GM12878 (cell line): ENCODE data around the gene NPM3. TPM values are rescaled to one million over a fixed set of nuclear protein-coding genes. Genes with fewer than 3 reads are reported as not detected.

ENCODE experiments used
- ATAC-seq: fragments of 200-7000 bp; cut with Tn5 transposase; 3 replicates; pipeline ENCODE4 v1.9.1; 2020; ENCODE audit warnings: mild to moderate bottlenecking, moderate library complexity
- BruUV-seq: library from RNA; stranded (reverse); fragments of 400-500 nt; replicated peaks from 2 replicates; lab custom pipeline; 2021; lab: Mats Ljungman, UMichigan
- CTCF ChIA-PET: fragments of 300-600 bp; sonication (Branson Sonifier 250); formaldehyde crosslinking; extraction: SDS; loops from one replicate; lab custom pipeline; 2021; ENCODE audit warnings: inconsistent platforms; lab: Yijun Ruan, JAX
- POLR2A ChIA-PET: fragments of 350-600 bp; formaldehyde crosslinking; extraction: SDS; loops from one replicate; lab custom pipeline; 2021; ENCODE audit warnings: inconsistent platforms; lab: Charles Lee
- RAD21 ChIA-PET: fragments of 300-600 bp; sonication (Branson Sonifier 250); formaldehyde crosslinking; loops from one replicate; lab custom pipeline; 2023; ENCODE audit warnings: antibody characterized with exemption; ENCODE audit not compliant: unreplicated experiment; lab: Charles Lee
- SMC1A ChIA-PET: fragments of 300-600 bp; sonication (Branson Sonifier 250); formaldehyde crosslinking; loops from one replicate; lab custom pipeline; 2023; ENCODE audit not compliant: unreplicated experiment, uncharacterized antibody; lab: Charles Lee
- DNase-seq: peaks from one replicate; pipeline ENCODE4 v3.0.0-alpha.2; 2011; ENCODE audit warnings: low read depth, low spot score
- FAIRE-seq: peaks from 3 replicates; lab custom pipeline; 2011; peaks lifted over from hg19 to GRCh38; lab: Jason Lieb, UNC
- H2AFZ ChIP-seq: 2 replicates; pipeline ENCODE4 v1.6.0; 2011; ENCODE audit warnings: low read depth, low read length, control low read depth; ENCODE audit not compliant: control insufficient read depth
- H3K27ac ChIP-seq: 2 replicates; pipeline ENCODE4 v1.5.1; 2011; ENCODE audit warnings: control low read depth; ENCODE audit not compliant: control insufficient read depth, insufficient read depth
- H3K27me3 ChIP-seq, 2 experiments: replicated peaks in 1 of 2; 2 replicates each; pipeline versions ENCODE4 v1.6.0 to v1.6.1; 2011; ENCODE audit warnings: low read length in 1 of 2; ENCODE audit not compliant: control insufficient read depth in 2 of 2, insufficient read depth in 2 of 2
- H3K36me3 ChIP-seq, 2 experiments: 2 replicates each; pipeline ENCODE4 v1.5.1; 2011; ENCODE audit warnings: low read length in 1 of 2; ENCODE audit not compliant: control insufficient read depth in 2 of 2, insufficient read depth in 2 of 2
- H3K4me1 ChIP-seq: 2 replicates; pipeline ENCODE4 v1.6.1; 2011; ENCODE audit warnings: mild to moderate bottlenecking, low read length, moderate library complexity, mixed read lengths; ENCODE audit not compliant: control insufficient read depth, insufficient read depth
- H3K4me2 ChIP-seq: 2 replicates; pipeline ENCODE4 v1.6.0; 2011; ENCODE audit warnings: control low read depth; ENCODE audit not compliant: control insufficient read depth, insufficient read depth
- H3K4me3 ChIP-seq: fragments of 200-600 bp; sonication (generic); 2 replicates; pipeline ENCODE4 v1.5.1; 2016
- H3K79me2 ChIP-seq: 2 replicates; pipeline ENCODE4 v1.6.0; 2011; ENCODE audit warnings: low read length; ENCODE audit not compliant: control insufficient read depth, insufficient read depth
- H3K9ac ChIP-seq: 2 replicates; pipeline ENCODE4 v1.8.0; 2011; ENCODE audit warnings: low read length, control low read depth, mixed read lengths; ENCODE audit not compliant: control insufficient read depth, insufficient read depth
- H3K9me3 ChIP-seq: replicated peaks from 3 replicates; pipeline ENCODE4 v1.5.1; 2011; ENCODE audit warnings: mild to moderate bottlenecking, low read length; ENCODE audit not compliant: control insufficient read depth, insufficient read depth
- H4K20me1 ChIP-seq: 2 replicates; pipeline ENCODE4 v1.6.0; 2011; ENCODE audit not compliant: control insufficient read depth, insufficient read depth
- CEBPB ChIP-seq, 2 experiments: fragments of 150-350 bp in 1 of 2; IDR thresholded peaks; 2 replicates each; pipeline ENCODE4 v1.6.1; 2012 to 2014; ENCODE audit warnings: low read depth in 2 of 2, low read length in 2 of 2, borderline replicate concordance in 1 of 2, inconsistent platforms in 1 of 2
- ETV6 ChIP-seq, 2 experiments: fragments of 450-650 bp in 1 of 2; IDR thresholded peaks in 1 of 2; conservative IDR thresholded peaks in 1 of 2; 2 replicates each; pipeline ENCODE4 v1.6.1; 2014; ENCODE audit warnings: antibody characterized with exemption in 1 of 2, borderline replicate concordance in 1 of 2, low read depth in 1 of 2, mild to moderate bottlenecking in 1 of 2, moderate library complexity in 1 of 2
- HCFC1 ChIP-seq: fragments of 150-350 bp; IDR thresholded peaks from 2 replicates; pipeline ENCODE4 v1.6.1; 2014; ENCODE audit warnings: low read length
- MTA3 ChIP-seq: IDR thresholded peaks from 2 replicates; pipeline ENCODE4 v1.6.1; 2012; ENCODE audit warnings: low read length, inconsistent platforms, borderline replicate concordance
- MYB ChIP-seq: fragments of 150-350 bp; IDR thresholded peaks from 2 replicates; pipeline ENCODE4 v1.6.1; 2014; ENCODE audit warnings: mild to moderate bottlenecking, low read depth, low read length, borderline replicate concordance
- PAX8 ChIP-seq: fragments of 450-650 bp; IDR thresholded peaks from 2 replicates; pipeline ENCODE4 v1.6.1; 2017; ENCODE audit warnings: mild to moderate bottlenecking, moderate library complexity
- POLR2A ChIP-seq: IDR thresholded peaks from 2 replicates; pipeline ENCODE4 v1.6.1; 2011; ENCODE audit warnings: low read depth, mild to moderate bottlenecking, low read length
- SREBF2 ChIP-seq: IDR thresholded peaks from 2 replicates; pipeline ENCODE4 v1.6.1; 2012; ENCODE audit warnings: mild to moderate bottlenecking, low read length
- WRNIP1 ChIP-seq: IDR thresholded peaks from 2 replicates; pipeline ENCODE4 v1.6.1; 2011; ENCODE audit warnings: low read depth, low read length, improper control_type of control experiment, borderline replicate concordance
- WGBS: methylation state at CpG from one replicate; pipeline ENCODE4 v1.1.6; 2016; ENCODE audit warnings: low lambda C conversion rate; ENCODE audit not compliant: insufficient replicate concordance, insufficient coverage; ENCODE audit errors: missing lambda C conversion rate; 5-methylcytosine and 5-hydroxymethylcytosine counted together
- in situ Hi-C: fragments of 300-500 bp; cut with MboI; formaldehyde crosslinking; loops from 9 replicates; pipeline ENCODE4 v1.14.3; 2018; ENCODE audit warnings: mixed read lengths
- intact Hi-C: fragments of 100-400 bp; cut with micrococcal nuclease; formaldehyde crosslinking; loops from one replicate; pipeline ENCODE4 v1.14.2; 2022; ENCODE audit not compliant: unreplicated experiment
- polyA plus RNA-seq, 11 experiments: library from polyadenylated mRNA; depleted of rRNA in 4 of 11; unstranded in 6 of 11; stranded (reverse) in 5 of 11; fragments of >200 nt; fragmentation: Nextera tagmentation in 4 of 11; fragmentation: Illumina TruSeq in 1 of 11; extraction: Ambion mirVana in 4 of 11; extraction: Trizol in 1 of 11; gene quantifications; 1 replicate in 1 of 11; 2 replicates in 10 of 11; pipeline versions ENCODE4 v1.2.1 to v1.2.3, GENCODE V29; 2011 to 2016; ENCODE audit warnings: inconsistent platforms in 2 of 11, missing spikeins in 2 of 11, low read depth in 1 of 11
- total RNA-seq, 4 experiments: library from RNA; depleted of rRNA in 3 of 4; stranded (reverse); fragments of >200 nt in 3 of 4; fragmentation: Illumina TruSeq in 1 of 4; extraction: Trizol in 1 of 4; gene quantifications; 2 replicates each; pipeline versions ENCODE4 v1.2.1 to v1.2.3, GENCODE V29; 2013 to 2021
- TF ChIP-seq, protein P1 (sequence below): fragments of 450-650 bp; IDR thresholded peaks from 2 replicates; pipeline ENCODE4 v1.6.1; 2017; ENCODE audit warnings: low read depth, mild to moderate bottlenecking, moderate library complexity
- TF ChIP-seq, protein P2 (sequence below): fragments of 450-650 bp; IDR thresholded peaks from 2 replicates; pipeline ENCODE4 v1.6.1; 2014; ENCODE audit warnings: mild to moderate bottlenecking

Gene NPM3
- total and polyA plus RNA-seq, 10 of the 15 experiments (the other 5 are each of a cell fraction or from before 2014, with no cell fraction given), result 13.0 to 171 (median 93.3) TPM

DNA sequence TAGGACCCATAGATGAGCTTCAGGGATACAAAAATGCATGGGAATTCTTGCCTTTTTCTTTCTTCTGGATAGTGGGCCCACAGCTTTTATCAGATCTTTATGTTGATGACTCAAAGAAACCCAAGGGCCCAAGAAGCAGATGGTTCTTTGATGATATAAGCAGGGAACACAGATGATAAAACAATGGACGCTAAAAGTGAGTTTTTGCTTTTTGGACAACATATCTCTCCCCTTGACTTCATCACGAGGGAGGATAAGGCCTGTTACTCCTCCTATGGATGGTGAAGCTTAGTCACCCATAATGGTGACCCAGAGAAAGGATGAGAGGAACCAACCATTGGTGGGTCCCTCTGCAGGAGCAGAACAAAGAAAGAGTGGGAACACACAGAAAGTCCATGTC, 41.5 kb upstream of the NPM3 start:
- no peak overlapping the region for H3K4me2 ChIP-seq
- no peaks in the 10 kb centered on the region for H4K20me1 ChIP-seq
- no peaks in the 10 kb centered on the region for H3K27me3 ChIP-seq
- H3K9me3 ChIP-seq, result no peaks in the 10 kb centered on the region
- H3K4me3 ChIP-seq, result no peak overlapping the region
- DNase-seq (no peak), FAIRE-seq (no peak), ATAC-seq (no peak)
- in situ Hi-C loops (no loop called here), intact Hi-C loops (no loop called here)
- H2AFZ ChIP-seq, result no peak overlapping the region
- peaks cover 1% of the 10 kb centered on the region for H3K4me1 ChIP-seq
- ChIA-PET SMC1A (no interaction called here), RAD21 (interaction anchor here (0.6 kb wide), 1 partner anchor 66 kb away, joined by 4 read pairs; no protein-coding TSS in a partner anchor), CTCF (interaction anchor here (1.4 kb wide), 1 partner anchor 186 kb away, joined by 3 read pairs; no protein-coding TSS in a partner anchor), POLR2A (interaction anchor here (0.6 to 0.7 kb wide), 2 partner anchors 15 to 150 kb away, joined by 4 read pairs; no protein-coding TSS in a partner anchor)
- H3K79me2 ChIP-seq, result peaks cover 2% of the 10 kb centered on the region
- peaks cover 0 to 4% of the 10 kb centered on the region in 2 experiments; a peak in 1 of 4 replicates for H3K36me3 ChIP-seq
- WGBS, result 48% methylated on average over 2 of the region's 2 CpGs
- H3K9ac ChIP-seq, result no peak overlapping the region
- H3K27ac ChIP-seq, result no peak overlapping the region
- BruUV-seq, result no TSS peak
- TF ChIP-seq, protein P1, sequence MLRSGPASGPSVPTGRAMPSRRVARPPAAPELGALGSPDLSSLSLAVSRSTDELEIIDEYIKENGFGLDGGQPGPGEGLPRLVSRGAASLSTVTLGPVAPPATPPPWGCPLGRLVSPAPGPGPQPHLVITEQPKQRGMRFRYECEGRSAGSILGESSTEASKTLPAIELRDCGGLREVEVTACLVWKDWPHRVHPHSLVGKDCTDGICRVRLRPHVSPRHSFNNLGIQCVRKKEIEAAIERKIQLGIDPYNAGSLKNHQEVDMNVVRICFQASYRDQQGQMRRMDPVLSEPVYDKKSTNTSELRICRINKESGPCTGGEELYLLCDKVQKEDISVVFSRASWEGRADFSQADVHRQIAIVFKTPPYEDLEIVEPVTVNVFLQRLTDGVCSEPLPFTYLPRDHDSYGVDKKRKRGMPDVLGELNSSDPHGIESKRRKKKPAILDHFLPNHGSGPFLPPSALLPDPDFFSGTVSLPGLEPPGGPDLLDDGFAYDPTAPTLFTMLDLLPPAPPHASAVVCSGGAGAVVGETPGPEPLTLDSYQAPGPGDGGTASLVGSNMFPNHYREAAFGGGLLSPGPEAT, result no peak
- no peak for TF ChIP-seq HCFC1
- no peak for TF ChIP-seq PAX8
- no peak for TF ChIP-seq POLR2A
- TF ChIP-seq ETV6 (conservative IDR thresholded peaks at IDR 0.05 in 1 of 2, IDR thresholded peaks at IDR 0.05 in 1 of 2; ENCODE audit: borderline replicate concordance in 1 of 2, low read depth in 1 of 2), result no peak
- TF ChIP-seq CEBPB (IDR thresholded peaks at IDR 0.05; ENCODE audit: borderline replicate concordance in 1 of 2, low read depth in 2 of 2, low read length in 2 of 2), result no peak
- no peak for TF ChIP-seq WRNIP1
- TF ChIP-seq MYB, result no peak
- TF ChIP-seq SREBF2, result no peak
- TF ChIP-seq MTA3, result no peak
- TF ChIP-seq, protein P2, sequence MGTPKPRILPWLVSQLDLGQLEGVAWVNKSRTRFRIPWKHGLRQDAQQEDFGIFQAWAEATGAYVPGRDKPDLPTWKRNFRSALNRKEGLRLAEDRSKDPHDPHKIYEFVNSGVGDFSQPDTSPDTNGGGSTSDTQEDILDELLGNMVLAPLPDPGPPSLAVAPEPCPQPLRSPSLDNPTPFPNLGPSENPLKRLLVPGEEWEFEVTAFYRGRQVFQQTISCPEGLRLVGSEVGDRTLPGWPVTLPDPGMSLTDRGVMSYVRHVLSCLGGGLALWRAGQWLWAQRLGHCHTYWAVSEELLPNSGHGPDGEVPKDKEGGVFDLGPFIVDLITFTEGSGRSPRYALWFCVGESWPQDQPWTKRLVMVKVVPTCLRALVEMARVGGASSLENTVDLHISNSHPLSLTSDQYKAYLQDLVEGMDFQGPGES, result no peak
